HG03280 (cell line): Measurements from ENCODE around the gene SUFU.
A peak's percentile ranks its signal among the peaks of the same experiment; 100 is the strongest.

Experiments used
- ATAC-seq: cut with Tn5 transposase; IDR thresholded peaks from one replicate; pipeline ENCODE4 v1.9.1; 2021; ENCODE audit warnings: mild to moderate bottlenecking, moderate library complexity; ENCODE audit not compliant: unreplicated experiment

SUFU gene

DNA sequence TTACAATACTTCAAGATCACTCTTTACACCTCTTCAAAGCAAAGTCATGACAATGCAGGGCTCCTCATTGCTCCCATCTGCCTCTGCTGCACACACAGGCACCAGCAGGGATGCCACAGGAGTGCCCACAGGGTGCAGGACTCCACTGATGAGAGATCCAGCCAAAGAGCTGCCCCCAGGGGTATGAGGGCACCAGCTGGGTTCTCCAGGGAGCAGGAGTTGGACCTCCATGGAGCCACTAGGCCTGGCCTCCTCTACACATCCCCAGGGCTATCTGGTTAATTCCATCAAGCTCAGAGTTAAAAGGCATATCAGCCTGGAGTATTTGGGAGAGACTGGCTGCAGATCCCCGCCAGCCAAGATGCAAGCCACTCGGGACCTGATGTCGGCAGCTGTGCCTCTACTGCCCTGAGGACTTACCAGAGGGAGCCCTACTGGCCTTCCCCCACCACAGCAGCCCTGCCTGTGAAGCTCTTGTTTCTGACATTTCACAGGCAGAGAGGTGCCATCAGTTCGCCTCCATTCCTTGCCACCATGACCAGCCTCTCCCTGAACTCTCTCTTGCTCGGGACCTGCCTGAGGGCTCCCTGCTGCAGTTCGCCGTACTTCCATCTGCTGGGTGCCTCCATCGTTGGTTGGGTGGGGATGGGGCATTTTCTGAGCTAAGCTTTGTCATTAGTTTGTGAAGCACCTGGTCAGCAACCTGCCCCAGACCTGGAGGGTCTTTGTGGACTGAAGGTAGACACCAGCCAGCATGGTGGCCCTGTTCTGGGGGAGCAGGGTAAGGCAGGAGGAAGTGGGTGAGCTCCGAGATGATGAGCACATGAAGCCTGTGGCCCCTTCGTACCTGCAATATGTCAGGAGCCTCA lies 128.0 kb downstream of the SUFU start:
- no peak for ATAC-seq

DNA sequence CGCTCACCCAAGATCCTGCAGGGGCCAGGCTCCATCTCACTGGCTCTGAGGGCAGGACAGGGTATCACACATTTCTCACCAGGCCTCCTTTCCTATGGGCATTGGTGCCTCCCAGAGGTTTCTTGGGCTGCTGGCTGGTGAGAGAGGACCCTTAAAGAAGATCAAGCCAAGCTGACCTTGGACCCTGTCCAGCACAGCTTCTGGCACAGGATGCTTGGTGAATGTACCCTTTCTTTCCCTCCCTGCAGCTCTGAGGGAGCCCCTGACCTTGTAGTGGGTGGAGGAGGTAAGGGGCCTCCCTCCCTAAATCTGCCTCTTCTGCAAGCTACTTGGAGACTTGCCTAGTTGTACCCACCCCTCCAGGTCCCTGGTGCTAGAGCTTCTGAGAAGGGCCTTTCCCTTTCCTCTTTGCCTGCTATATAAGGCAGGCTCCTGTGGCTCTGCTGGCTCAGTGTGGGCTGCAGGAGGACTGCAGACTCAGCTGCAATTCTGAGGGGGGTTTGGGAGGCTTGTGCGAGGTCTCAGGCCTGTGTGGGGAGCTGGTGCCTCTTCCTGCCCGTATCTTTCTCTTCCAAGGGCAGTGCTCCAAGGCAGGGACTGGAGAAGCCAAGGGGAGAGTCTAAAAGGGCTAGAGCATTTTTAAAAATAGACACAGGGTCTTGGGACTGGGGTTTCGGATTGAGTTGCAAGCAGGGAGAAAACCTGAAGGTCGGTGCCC lies 128.8 kb downstream of the SUFU start:
- no peak for ATAC-seq

DNA sequence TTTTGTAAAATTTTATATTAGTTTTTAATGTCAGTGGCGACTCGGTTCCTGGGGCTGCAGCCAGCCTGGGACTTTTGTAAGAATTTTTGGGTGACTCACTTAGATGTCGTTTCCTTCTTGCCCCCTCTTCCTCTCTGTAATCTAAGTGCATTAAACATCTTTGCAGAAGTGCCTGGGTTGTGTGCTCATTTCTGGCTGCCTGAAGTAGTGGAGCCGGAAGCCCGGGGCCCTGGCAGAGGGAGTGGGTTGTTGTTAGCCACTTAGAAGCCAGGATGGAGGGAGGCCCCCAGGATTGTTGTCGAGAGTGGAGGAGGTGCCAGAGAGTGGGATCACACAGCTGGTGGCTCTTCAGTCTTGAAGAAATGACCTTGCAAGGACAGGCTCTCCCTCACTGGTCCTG lies 129.5 kb downstream of the SUFU start:
- ATAC-seq = no peak

DNA sequence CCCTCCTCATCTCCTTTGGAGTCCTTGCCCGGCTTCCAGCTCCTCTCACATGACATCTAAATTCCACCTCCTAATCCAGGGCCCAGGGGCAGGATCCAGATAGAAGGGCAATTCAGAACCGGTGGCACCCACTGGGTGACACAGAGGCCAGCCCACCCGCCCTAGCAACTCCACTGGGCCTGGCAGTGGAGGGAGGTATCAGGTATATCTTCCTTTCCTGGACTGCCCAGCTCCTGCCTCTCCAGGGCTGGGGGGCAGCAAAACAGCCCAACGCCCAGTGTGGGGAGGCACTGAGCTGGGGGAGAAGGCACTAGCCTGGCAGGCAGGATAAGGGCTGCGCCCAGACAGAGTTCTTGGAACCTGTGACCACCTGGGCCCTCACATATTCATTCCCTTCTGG lies 130.1 kb downstream of the SUFU start:
- ATAC-seq = no peak

DNA sequence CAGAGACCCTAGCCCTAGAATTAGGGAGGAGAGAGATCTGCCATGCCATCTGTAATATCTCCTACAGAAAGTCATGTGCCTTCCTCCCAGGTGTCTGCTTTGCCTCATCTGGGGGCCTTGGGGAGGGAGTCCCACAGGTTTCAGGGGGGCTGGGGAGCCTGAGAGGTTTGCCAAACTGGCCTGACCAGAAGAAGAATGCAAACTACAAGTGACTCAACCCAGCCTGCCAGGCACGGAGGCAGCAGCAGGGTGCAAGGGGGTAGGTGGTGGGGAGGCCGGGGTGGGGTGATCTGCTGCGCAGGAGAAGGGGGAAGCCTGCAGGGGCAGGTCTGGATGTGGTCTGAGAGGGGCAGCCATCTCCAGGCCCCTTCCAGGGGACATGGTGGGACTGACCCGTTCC lies 130.9 kb downstream of the SUFU start:
- ATAC-seq = no peak

DNA sequence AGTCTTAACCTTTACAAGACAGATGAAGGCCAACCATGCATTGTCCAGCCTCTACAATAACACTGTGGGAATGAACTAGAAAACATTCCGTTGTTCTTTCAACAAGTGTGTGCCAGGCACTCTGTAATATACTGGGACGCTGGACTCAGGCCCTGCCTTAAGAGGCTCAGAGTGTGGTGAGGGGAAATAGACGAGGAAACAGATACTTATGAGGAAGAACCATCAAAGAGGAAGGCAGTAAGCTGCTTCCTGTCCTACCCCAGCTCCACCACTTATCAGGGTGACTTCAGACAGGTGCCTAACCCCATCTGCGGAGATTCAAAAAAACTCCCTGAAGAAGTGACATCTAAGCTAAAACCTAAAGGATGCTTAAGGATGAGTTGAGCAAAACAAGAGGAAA lies 131.6 kb downstream of the SUFU start:
- ATAC-seq = no peak

DNA sequence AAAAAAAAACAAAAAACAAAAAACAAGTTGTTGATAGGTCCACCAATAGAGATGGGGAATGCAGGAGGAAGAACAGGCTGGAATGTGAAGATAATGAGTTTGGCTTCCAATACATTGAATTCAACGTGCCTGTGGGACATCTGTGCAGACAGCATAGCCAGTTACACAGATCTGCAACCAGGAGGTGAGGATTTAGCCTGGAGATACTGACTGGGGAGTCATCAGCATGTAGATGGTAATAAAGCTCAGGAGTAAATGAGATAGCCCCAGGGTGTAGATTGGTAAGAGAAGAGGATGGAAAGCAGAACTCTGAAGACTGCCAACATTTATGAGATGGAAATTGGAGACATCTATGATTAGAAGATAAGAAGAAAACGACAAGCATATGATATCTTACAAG lies 135.8 kb downstream of the SUFU start:
- ATAC-seq = no peak

DNA sequence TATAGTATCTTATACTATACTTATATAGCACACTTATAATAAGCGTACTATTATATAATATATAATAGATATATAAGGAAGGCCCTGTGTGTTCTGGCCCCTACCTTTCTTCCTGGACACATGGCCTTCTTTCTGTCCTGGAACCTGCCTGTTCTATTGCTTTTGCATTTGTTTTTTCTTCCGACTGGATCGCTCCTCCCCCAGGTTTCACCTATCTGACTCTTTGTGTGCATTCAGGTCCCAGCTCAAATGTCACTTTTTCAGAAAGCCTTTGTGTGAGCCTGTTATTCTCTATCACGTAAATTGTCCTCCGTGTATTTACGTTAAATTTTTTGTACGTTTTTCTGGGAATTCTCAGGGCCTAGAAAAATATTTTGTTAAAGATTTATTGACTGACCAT lies 137.6 kb downstream of the SUFU start:
- ATAC-seq = no peak

DNA sequence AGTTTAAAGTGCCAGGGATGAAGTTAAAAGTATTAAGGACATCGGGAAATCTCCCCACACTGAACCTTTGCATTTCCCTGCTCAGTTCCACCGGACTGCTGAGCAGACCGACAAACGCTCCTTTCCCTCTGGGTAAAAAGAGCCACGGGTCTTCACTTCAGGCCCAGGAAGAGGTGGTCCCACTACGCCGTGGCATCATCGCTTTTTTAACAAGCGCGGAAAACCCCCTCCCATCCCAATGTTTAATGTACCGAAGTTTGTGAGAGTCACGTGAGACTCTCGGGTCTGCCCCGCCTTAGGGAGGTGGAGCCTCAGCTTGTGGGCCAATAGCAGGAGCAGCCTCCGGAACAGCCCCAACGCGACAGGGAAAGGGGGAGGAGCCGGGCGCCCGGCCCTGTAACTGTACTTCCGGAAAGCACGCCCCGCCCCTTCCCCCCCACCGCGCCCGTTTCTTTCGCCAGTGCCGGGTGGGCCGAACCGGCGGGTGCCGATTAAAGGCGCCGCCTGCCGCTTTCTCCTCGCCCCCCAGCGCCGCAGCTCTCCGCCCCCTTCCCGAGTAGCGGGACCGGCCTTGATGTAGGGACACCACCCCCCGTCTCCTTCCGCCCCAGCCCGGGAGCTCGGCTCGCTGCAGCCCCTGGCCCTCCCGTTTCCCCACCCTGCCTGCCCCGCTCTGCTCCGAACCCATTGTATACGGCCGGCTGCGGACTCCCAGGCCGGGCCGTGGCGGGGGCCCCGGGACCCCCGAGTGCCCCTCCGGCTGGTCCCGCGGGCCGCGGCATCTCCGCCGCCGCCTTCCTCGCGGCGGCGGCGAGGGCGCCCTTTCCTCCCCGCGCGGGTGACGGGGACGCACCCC lies 138.3 kb downstream of the SUFU start:
- ATAC-seq = peak; percentile 58

DNA sequence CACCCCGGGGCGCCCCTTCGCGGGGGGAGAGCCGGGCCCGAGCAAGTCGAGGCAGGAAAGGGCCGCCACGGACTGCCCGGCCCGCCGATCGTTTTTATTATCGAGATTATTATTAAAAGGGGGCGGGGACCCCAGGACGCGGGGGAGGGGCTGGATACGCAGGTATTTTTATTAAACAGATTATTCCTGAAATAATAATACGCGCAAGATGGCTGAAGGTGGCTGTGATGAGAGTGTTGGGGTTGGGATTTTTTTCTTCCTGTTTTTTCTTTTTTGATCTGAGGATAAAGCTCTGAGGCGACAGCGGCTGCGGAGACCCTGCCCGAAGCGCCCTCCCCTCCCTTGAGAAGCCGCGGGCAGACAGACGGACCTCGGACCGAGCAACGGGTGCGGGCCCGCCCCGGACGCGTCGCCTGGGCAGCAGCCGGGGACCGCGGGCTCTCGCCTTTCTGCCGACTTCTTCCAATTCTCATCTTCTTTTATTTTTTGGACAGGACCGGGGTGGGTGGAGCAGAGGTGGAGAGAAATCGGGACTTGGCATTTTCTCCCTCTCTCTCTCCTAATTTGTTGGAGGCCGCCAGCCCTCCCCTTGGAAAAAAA lies 139.1 kb downstream of the SUFU start:
- no peak for ATAC-seq

DNA sequence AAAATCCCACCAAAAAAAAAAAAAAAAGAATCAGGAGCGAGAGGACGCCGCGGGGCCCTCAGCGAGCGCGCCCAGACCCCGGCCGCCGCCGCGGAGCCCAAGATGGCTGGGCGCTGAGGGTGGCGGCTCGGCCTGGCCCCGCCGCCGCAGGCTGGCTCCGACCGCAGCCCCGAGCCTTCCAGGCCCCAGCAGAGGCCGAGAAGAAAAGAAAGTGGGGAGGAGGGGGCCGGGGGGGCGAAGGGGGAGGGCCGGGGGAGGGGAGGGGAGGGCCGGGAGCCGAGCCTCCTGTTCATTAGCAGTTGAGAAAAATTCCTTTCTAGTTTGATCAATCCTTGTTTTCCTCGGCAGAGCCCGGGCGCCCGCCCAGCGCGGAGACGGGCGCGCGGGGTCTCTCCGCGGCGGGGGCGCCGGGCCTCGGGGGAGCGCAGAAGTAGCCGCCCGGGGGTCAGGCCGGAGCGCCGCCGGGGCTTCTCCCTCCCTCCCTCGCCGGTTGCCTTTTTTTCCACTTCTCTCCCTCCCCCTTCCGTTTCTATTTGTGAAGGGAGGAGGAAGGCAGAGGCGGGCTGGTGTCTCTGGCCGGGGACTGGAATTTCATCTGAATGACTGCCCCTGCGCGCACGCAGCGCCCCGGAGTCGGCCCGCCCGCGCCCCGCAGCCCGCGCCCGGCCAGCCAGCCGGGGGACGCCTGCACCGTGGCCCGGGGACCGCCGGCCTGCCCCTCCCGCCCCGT lies 139.7 kb downstream of the SUFU start:
- no peak for ATAC-seq

DNA sequence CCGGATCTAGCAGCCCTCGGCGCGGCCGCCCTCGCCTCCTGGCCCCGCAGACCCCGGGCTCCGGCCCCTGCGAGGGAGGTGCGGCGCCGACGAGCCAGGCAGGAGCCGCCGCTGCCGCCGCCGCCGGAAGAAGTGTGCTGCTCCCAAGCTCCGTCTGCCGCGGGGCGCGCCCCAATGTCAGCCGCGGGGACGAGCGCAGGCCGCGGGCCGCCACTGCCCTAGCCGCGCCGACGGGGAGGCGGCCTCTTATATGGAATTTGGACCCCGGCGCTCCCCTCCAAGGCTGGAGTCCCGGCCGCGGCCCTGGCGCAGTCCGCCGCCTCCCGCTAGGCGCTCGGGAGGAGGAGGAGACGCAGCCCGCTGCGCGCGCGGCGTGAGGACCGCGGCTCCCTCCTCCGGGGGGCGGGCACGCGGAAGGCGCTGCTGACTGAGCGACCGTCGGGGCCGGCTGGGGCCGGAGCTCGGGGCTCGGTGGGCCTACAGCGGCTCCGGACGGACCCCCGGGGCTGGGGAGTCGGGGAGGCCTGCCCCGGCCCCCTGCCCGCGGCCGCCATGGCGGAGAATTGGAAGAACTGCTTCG lies 140.4 kb downstream of the SUFU start, which contains the start of gene TRIM8:
TSS of gene TRIM8 (plus strand) at position 414 of the 580 bp plus-strand sequence. CDS start at position 553, 139 bp downstream.
- no peak for ATAC-seq

DNA sequence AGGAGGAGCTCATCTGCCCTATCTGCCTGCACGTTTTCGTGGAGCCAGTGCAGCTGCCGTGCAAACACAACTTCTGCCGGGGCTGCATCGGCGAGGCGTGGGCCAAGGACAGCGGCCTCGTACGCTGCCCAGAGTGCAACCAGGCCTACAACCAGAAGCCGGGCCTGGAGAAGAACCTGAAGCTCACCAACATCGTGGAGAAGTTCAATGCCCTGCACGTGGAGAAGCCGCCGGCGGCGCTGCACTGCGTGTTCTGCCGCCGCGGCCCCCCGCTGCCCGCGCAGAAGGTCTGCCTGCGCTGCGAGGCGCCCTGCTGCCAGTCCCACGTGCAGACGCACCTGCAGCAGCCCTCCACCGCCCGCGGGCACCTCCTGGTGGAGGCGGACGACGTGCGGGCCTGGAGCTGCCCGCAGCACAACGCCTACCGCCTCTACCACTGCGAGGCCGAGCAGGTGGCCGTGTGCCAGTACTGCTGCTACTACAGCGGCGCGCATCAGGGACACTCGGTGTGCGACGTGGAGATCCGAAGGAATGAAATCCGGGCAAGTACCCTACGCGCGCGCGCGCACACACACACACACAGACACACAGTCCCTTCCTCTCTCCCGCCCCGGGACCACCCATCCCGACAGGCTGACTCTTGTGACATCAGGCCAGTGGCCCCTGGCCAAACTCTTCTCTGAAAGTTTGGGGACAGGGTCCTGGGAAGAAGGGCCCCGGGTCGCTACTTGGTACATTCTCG lies 141.0 kb downstream of the SUFU start:
- peak; percentile 14 for ATAC-seq

DNA sequence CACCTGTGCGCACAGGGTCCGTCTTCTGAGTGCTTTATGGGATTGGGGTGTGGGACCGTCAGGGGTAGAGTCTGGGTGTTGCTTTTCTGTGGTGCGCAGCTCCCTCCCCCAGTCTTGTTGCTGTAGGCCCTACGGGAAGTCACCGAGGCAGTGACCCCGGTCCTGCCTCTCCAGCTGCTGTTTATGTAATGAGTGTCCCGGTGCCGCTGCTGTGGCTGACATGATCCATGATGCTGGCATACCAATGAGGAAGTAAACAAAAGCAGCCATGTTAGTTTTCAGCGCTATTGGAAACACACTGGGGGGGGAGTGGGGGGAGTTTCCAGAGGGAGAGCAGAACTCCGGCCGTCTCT lies 141.6 kb downstream of the SUFU start:
- ATAC-seq = no peak

DNA sequence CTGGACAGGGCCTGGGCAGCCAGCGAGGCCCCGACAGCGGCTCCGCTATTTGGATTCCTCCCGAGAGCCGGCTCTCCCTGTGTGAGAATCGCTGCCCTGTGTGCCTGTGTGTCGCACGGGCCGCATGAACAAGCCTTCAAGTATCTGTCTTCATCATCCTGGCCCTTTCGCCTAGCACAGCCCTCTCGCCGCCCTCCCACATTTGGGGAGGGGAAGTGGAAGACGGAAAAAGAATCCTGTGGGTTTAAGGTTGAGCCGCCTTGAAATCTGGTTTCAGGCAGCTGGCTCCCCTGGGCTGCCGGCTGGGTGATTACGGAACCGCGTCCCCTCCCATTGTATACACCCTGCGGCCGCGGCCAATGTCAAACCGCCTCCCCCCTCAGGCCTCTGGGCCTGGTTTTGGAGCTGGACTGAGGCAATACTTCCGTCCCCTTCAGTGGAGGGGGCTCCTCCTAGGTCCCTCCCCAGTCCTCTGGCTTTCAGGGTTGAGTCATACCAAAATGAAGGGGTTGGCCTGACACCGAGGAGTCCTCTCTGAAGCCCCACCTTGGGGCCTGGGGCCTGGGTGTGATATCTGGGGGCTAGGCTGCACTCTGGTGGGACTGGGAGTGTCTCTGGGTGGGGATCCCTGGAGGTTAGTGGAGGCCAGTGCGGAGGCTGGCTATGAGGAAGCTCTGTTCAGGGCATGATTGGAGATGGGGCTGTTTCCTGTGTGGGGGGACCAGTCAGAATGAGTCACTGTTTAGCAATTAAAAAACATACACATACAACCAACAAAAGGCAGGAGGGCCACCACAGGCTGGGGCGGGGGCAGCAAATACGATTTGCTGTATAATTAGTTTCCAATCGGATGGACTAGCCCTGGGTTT lies 142.2 kb downstream of the SUFU start:
- ATAC-seq = peak; percentile 24

DNA sequence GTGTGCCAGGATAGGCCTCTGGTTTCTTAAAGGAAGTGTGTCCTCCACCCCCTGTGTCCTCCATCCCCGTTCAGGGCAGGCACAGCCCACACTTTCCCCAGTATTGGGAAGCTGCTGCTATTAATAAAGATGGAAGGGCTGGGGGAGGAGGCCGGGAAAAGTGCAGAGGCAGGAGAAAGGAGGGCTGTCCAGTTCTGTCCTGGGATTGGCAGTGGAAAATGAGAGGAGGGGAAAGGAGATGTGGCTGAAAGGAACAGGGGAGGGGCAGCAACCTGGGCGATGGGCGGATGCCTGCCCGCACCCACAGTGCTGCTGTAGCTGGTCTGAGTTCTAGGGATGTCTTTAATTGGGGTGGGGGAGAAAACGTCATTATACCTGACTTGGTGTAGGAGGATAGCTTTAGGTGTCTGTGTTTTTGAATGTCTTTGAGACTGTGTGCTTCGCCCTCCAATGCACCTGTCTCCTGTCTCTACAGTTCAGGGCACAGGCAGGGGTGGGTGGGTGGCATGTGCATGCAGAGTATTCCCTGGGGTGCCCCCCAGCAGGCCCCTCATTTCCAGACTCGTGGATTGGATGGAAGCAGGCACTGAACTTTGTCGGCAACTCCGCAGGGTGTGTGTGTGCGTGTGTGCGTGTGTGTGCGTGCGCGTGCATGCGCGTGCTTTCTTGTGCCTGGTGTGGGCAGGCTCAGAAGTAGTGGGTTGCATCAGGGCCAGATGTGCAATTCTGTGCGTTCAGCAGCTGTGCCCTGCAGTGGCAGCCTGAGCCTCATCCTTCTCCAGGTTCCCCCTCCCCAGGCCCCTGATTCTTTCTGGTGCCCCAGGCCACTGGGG lies 143.1 kb downstream of the SUFU start:
- ATAC-seq = no peak
